GM21423 (cell line): ENCODE measurements around the gene SSBP3.

Experiments used
- ATAC-seq: cut with Tn5 transposase; IDR thresholded peaks from one replicate; pipeline ENCODE4 v1.9.1; 2021; ENCODE audit warnings: mild to moderate bottlenecking, moderate library complexity; ENCODE audit not compliant: unreplicated experiment

Gene SSBP3

GRCh38 chr1:54312796-54313316 is 93.3 kb downstream of the SSBP3 start:
- ATAC-seq = no peak

- no peak for ATAC-seq
Observed at GRCh38 chr1:54311506-54311905, 94.7 kb downstream of the SSBP3 start.

- no peak for ATAC-seq
Observed at GRCh38 chr1:54310439-54311328, 95.5 kb downstream of the SSBP3 start.

- no peak for ATAC-seq
Observed at GRCh38 chr1:54309631-54310366, 96.4 kb downstream of the SSBP3 start.

GRCh38 chr1:54307305-54307704 is 98.9 kb downstream of the SSBP3 start:
- no peak for ATAC-seq

- ATAC-seq = no peak
Observed at GRCh38 chr1:54305906-54306514, 100.2 kb downstream of the SSBP3 start.

- no peak for ATAC-seq
Observed at GRCh38 chr1:54304518-54304917, 101.7 kb downstream of the SSBP3 start.

GRCh38 chr1:54302951-54303843 is 103.0 kb downstream of the SSBP3 start:
- ATAC-seq = no peak

GRCh38 chr1:54302549-54302948 is 103.6 kb downstream of the SSBP3 start:
- no peak for ATAC-seq

- no peak for ATAC-seq
Observed at GRCh38 chr1:54301497-54301896, 104.7 kb downstream of the SSBP3 start.

- no peak for ATAC-seq
Observed at GRCh38 chr1:54300401-54300800, 105.8 kb downstream of the SSBP3 start.

GRCh38 chr1:54299037-54299436 is 107.2 kb downstream of the SSBP3 start:
- no peak for ATAC-seq

- ATAC-seq = no peak
Observed at GRCh38 chr1:54298284-54299033, 107.7 kb downstream of the SSBP3 start.

- ATAC-seq = no peak
Observed at GRCh38 chr1:54297596-54298283, 108.5 kb downstream of the SSBP3 start.

- no peak for ATAC-seq
Observed at GRCh38 chr1:54296666-54297065, 109.5 kb downstream of the SSBP3 start.

- no peak for ATAC-seq
Observed at GRCh38 chr1:54294887-54295286, 111.3 kb downstream of the SSBP3 start.

- ATAC-seq = no peak
Observed at GRCh38 chr1:54292002-54292911, 113.9 kb downstream of the SSBP3 start.
